Testis (tissue), 3 donors: Measurements from ENCODE around the gene KCNK2. TPM values are rescaled to one million over a fixed set of nuclear protein-coding genes. Genes with fewer than 3 reads are reported as not detected.

Experiments
- DNase-seq: peaks from one replicate; pipeline ENCODE4 v3.0.0-alpha.2; 2019
- H3K27ac ChIP-seq, 2 donors: fragments of 200-600 bp; sonication (generic); one replicate each; pipeline ENCODE4 v1.5.1; 2019
- H3K27me3 ChIP-seq: fragments of 200-600 bp; sonication (generic); one replicate; pipeline ENCODE4 v1.5.1; 2019
- H3K36me3 ChIP-seq: fragments of 200-600 bp; sonication (generic); one replicate; pipeline ENCODE4 v1.5.1; 2017; ENCODE audit warnings: low read depth; ENCODE audit errors: missing control alignments
- H3K4me1 ChIP-seq: fragments of 200-600 bp; sonication (generic); one replicate; pipeline ENCODE4 v1.5.1; 2019
- H3K4me3 ChIP-seq, 2 donors: fragments of 200-600 bp; sonication (generic); one replicate each; pipeline ENCODE4 v1.5.1; 2017 to 2019
- H3K9me3 ChIP-seq: fragments of 200-600 bp; sonication (generic); one replicate; pipeline ENCODE4 v1.5.1; 2017
- CTCF ChIP-seq, 3 experiments: fragments of 450-650 bp in 2 of 3; fragments of 200-600 bp in 1 of 3; sonication (generic) in 1 of 3; IDR thresholded peaks; one replicate each; pipeline ENCODE4 v1.5.1; 2016 to 2019; ENCODE audit warnings: antibody characterized with exemption in 3 of 3, mild to moderate bottlenecking in 2 of 3, moderate library complexity in 1 of 3
- POLR2A ChIP-seq: fragments of 450-650 bp; IDR thresholded peaks from one replicate; pipeline ENCODE4 v1.6.1; 2017; ENCODE audit warnings: antibody characterized with exemption, mild to moderate bottlenecking, moderate library complexity
- WGBS, 2 donors: methylation state at CpG; one replicate each; pipeline ENCODE4 v1.1.5; 2018; 5-methylcytosine and 5-hydroxymethylcytosine counted together
- intact Hi-C: fragments of 100-400 bp; cut with DNase I; formaldehyde crosslinking; loops from one replicate; pipeline ENCODE4 v1.15.1; 2023; ENCODE audit warnings: low total_unique reads
- polyA plus RNA-seq: library from polyadenylated mRNA; stranded (reverse); fragments of 350-450 nt; fragmentation: Illumina TruSeq; extraction: RNeasy Lipid Tissue Mini Kit (QIAGEN cat#74804); gene quantifications from one replicate; pipeline ENCODE4 v1.2.3, GENCODE V29; 2014; ENCODE audit warnings: low read depth, low replicate concordance; ENCODE audit not compliant: insufficient read depth
- total RNA-seq, 2 donors: library from RNA; depleted of rRNA; stranded (reverse); fragments of >200 nt; gene quantifications; one replicate each; pipeline ENCODE4 v1.2.3, GENCODE V29; 2016

Gene KCNK2
- total and polyA plus RNA-seq, 3 donors from 2014 or later = 0.71 to 1.4 (median 0.92) TPM

- H3K36me3 ChIP-seq = no peaks in the 10 kb centered on the region
- intact Hi-C loops = no loop called here
- WGBS, 2 donors = 84 to 91% methylated on average over 3 of the region's 3 CpGs
Observed at GRCh38 chr1:215181518-215181917, 99.0 kb downstream of the KCNK2 start.

GRCh38 chr1:215185067-215185620 lies 102.6 kb downstream of the KCNK2 start:
- intact Hi-C loops = no loop called here
- Histone ChIP-seq H3K27me3 (no peaks in the 10 kb centered on the region), H3K9me3 (no peaks in the 10 kb centered on the region), H3K27ac (no peak overlapping the region), H3K36me3 (no peaks in the 10 kb centered on the region), H3K4me1 (no peaks in the 10 kb centered on the region), H3K4me3 (no peak overlapping the region)
- no peak for DNase-seq
- TF ChIP-seq POLR2A = no peak
- no peak for TF ChIP-seq CTCF (IDR thresholded peaks at IDR 0.05)
- 82 to 92% methylated on average over 2 of the region's 2 CpGs for WGBS, 2 donors

More at GRCh38 chr1:215181518-215181917, 99.0 kb downstream of the KCNK2 start:
- no peak for TF ChIP-seq POLR2A
- TF ChIP-seq CTCF (IDR thresholded peaks at IDR 0.05) = no peak
- Histone ChIP-seq H3K27ac (no peak overlapping the region), H3K4me1 (no peaks in the 10 kb centered on the region), H3K9me3 (no peaks in the 10 kb centered on the region), H3K27me3 (no peaks in the 10 kb centered on the region), H3K4me3 (no peak overlapping the region)
- DNase-seq = no peak

GRCh38 chr1:215188302-215188950 lies 105.9 kb downstream of the KCNK2 start:
- no peak for DNase-seq
- H3K4me3 ChIP-seq = no peak overlapping the region
- TF ChIP-seq CTCF (IDR thresholded peaks at IDR 0.05) (no peak), POLR2A (no peak)
- no peaks in the 10 kb centered on the region for H3K27me3 ChIP-seq
- no peaks in the 10 kb centered on the region for H3K36me3 ChIP-seq
- H3K4me1 ChIP-seq = no peaks in the 10 kb centered on the region
- intact Hi-C loops = no loop called here
- no peaks in the 10 kb centered on the region for H3K9me3 ChIP-seq
- no peak overlapping the region for H3K27ac ChIP-seq

- DNase-seq = no peak
- Histone ChIP-seq H3K27me3 (no peaks in the 10 kb centered on the region), H3K4me3 (no peak overlapping the region), H3K9me3 (no peaks in the 10 kb centered on the region), H3K27ac (no peak overlapping the region), H3K4me1 (no peaks in the 10 kb centered on the region), H3K36me3 (no peaks in the 10 kb centered on the region)
- no peak for TF ChIP-seq CTCF (IDR thresholded peaks at IDR 0.05)
- no peak for TF ChIP-seq POLR2A
- intact Hi-C loops = no loop called here
Observed at GRCh38 chr1:215192306-215192705, 109.8 kb downstream of the KCNK2 start.

- TF ChIP-seq CTCF (IDR thresholded peaks at IDR 0.05) (no peak), POLR2A (no peak)
- intact Hi-C loops = no loop called here
- Histone ChIP-seq H3K27ac (no peak overlapping the region), H3K36me3 (no peaks in the 10 kb centered on the region), H3K4me3 (no peak overlapping the region), H3K27me3 (no peaks in the 10 kb centered on the region), H3K4me1 (no peaks in the 10 kb centered on the region), H3K9me3 (no peaks in the 10 kb centered on the region)
- no peak for DNase-seq
- WGBS, 2 donors = 86 to 97% methylated on average over 1 of the region's 1 CpG
Observed at GRCh38 chr1:215198021-215198420, 115.5 kb downstream of the KCNK2 start.
